CD4-positive, alpha-beta T cell treated with Interleukin-4 for 1 hour (primary cell): ENCODE results near the gene HEXB.
A peak's percentile ranks its signal among the peaks of the same experiment; 100 is the strongest.

Experiments
- DNase-seq, 2 donors: peaks; one replicate each; pipeline ENCODE4 v3.0.0-alpha.2; 2020 to 2022

HEXB gene

DNA sequence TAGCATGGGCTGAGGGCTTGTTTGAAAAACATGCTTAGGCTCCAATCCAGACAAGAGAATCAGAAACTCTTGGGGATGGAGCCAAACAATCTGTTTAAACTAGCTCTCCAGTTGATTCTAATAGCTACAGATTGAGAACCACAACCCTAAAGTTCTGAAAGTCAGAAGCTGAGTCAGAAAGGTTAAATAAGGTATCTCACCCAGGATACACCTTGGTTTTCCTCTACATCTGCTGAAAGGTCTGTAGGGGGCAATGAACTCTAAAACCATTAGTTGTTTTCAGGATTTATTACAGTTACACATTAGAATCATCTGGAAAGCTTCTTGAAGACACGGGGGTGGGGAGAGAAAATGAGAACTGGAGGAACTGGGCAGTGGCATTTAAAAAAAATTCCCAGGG is 76.2 kb downstream of the HEXB start:
- DNase-seq = no peak

DNA sequence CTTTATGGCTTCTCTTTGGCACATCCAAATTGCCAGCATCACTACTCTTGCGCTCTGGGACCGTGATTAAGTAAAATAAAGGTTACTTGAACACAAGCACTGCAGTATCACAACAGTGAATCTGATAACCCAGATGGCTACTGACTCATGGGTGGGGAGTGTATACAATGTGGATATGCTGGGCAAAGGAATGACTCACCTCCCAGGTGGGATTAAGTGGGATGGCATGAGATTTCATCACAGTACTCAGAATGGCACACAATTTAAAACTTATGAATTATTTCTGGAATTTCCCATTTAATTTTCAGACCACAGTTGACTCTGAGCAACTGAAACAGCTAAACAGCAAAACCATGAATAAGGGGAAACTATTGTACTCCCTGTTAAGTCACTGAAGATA is 77.6 kb downstream of the HEXB start:
- no peak for DNase-seq

DNA sequence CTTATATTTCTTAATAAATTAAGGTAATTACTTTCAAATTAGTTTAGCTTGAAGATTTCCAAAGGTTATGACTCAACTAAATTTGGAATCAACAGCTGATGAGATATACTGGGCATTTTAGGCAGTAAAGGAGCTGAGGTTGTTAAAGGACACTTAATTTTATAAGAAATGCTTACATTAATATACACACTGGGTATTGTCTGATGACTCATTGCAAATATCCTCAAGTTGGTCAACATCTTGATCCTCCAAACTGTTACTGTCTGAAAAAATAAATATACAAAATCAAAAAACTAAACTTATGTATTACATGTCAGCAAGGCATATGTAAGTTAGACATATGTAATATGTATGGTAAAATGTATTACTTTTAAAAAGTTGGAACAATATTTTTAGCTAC is 78.5 kb downstream of the HEXB start:
- no peak for DNase-seq

DNA sequence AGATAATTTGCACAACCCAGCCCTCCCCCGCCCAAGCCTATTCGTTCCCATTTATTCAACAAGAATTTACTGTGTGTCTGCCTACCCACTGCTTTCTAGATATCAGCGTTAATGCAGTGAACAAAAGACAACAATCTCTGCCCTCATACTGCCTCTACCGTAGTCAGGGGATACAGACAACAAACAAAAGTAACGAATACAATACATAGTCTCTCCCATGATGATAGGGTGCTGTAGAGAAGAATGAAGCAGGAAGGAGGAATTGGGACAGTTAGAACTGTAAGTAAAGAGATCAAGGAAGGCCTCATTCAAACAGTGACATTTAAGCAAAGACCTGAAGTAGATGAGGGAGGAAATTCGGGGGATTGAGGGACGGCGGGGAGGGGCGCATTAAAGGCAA is 80.2 kb downstream of the HEXB start:
- no peak for DNase-seq

DNA sequence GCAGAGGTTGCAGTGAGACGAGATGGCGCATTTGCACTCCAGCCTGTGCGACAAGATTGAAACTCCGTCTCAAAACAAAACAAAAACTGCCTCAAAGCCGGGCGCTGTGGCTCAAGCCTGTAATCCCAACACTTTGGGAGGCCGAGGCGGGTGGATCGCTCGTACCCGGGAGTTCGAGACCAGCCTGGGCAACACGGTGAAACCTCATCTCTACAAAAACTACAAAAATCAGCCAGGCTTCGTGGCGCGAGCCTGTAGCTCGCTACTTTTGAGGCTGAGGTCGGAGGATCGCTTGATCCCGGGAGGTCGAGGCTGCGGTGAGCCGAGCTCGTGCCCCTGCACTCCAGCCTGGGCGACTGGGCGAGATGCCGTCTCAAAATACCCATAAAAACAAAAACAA is 80.9 kb downstream of the HEXB start:
- DNase-seq = no peak

DNA sequence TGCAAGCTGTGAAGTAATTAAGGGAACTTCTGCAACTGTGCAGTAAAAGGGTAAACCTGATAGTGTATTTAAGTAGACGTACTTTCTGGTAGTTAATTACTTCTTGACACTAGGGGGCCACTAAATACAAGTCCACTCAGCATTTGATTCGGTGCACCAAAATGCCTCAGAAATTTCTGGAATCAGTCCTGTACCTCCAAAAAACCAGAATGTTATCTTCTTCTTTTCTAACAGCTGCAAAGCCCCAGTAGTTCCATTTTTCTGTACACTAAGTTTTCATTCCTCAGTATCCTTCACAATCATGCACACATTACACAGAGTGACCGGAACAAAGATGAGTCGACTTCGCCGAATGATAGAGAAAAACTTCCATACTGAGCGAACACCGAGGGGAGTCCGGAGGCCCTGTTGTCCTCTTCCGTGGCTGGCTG is 81.4 kb downstream of the HEXB start:
- DNase-seq = peak in 1 of 2 donors; percentile 56

DNA sequence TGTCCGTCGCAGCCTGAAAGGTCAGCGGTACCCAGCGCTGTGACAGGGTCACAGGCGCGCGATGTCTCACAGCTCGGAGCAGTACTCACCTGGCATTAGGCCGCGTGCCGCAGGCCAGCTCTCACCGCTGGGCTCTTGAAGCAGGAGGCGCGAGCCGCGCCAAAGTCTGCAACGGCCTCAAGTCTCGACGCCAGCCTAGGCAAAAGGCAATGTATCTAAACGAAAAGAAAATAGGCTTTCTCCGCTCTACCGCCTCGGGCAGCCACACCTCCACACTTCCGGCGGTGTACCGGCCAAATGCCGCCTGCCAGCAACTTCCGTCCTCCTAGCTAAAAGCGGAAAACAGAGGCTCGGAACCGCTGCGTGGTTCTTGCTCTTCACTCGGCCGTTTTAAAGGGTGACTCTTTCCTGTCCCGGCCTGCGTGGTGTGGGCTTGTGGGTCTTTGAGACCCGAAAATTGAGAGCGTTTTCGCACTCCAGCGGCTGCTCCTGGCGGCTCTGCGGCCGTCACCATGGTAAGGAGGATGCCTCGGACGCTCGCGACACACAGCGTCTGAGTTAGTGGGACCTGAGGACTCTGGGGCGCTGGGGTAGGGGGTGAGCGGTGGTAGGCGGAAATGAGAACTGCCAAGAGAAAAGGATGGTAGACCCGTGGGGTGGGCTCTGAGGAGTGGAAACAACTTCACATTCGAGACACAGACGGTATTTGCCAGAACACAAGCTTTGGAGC is 82.0 kb downstream of the HEXB start, which contains the start of the genes GFM2 and NSA2:
Gene GFM2, minus strand, starts transcription at position 269 of the 730 bp plus-strand sequence. CDS start 3,375 bp downstream, outside the sequence.
Gene NSA2, plus strand, starts transcription at position 401 of the 730 bp plus-strand sequence. Its CDS starts 112 bp downstream, at position 513.
- peak; percentile 92 to 94 for DNase-seq

DNA sequence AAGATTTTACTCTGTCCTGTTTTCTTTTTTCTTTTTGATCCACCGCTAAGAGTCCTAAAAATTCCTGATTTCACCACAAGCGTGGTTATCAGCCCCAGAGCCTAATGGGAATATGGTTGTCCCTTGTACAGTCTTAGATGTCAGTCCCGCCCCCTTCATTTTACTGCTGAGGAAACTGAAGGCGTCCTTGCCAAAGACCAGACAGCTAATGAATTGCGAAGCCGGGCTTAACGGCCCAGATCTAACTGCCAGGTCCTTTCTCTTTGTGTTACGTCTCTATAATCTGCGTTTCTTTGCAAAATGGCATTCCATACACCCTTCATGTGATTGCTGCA is 82.5 kb downstream of the HEXB start:
- no peak for DNase-seq
